HEK293 (cell line): Measurements from ENCODE around the gene TUBGCP6.

Experiments
- BCL11A ChIP-seq: fragments of 450-650 bp; formaldehyde crosslinking; IDR thresholded peaks from 2 replicates; pipeline ENCODE4 v1.5.1; 2016; ENCODE audit warnings: low read depth, missing biosample characterization, missing genetic modification characterization
- KLF1 ChIP-seq: fragments of 450-650 bp; formaldehyde crosslinking; IDR thresholded peaks from 2 replicates; pipeline ENCODE4 v1.5.1; 2016; ENCODE audit warnings: missing biosample characterization, missing genetic modification characterization
- KLF16 ChIP-seq: fragments of 450-650 bp; formaldehyde crosslinking; IDR thresholded peaks from 2 replicates; pipeline ENCODE4 v1.5.1; 2017; ENCODE audit warnings: missing biosample characterization, missing genetic modification characterization
- MYNN ChIP-seq: fragments of 450-650 bp; formaldehyde crosslinking; IDR thresholded peaks from 2 replicates; pipeline ENCODE4 v1.5.1; 2016; ENCODE audit warnings: missing biosample characterization, missing genetic modification characterization, borderline replicate concordance
- SCRT1 ChIP-seq: fragments of 450-650 bp; formaldehyde crosslinking; IDR thresholded peaks from 2 replicates; pipeline ENCODE4 v1.5.1; 2016; ENCODE audit warnings: missing biosample characterization, missing genetic modification characterization, borderline replicate concordance
- SCRT2 ChIP-seq: fragments of 450-650 bp; formaldehyde crosslinking; IDR thresholded peaks from 2 replicates; pipeline ENCODE4 v1.5.1; 2016; ENCODE audit warnings: missing biosample characterization, missing genetic modification characterization
- TRIM28 ChIP-seq: IDR thresholded peaks from 2 replicates; pipeline ENCODE4 v1.6.1; 2011; ENCODE audit warnings: low read length, control low read depth, borderline replicate concordance
- WT1 ChIP-seq: fragments of 450-650 bp; formaldehyde crosslinking; IDR thresholded peaks from 2 replicates; pipeline ENCODE4 v1.5.1; 2016; ENCODE audit warnings: missing biosample characterization, missing genetic modification characterization
- ZBTB7A ChIP-seq: fragments of 450-650 bp; formaldehyde crosslinking; IDR thresholded peaks from 2 replicates; pipeline ENCODE4 v1.5.1; 2016; ENCODE audit warnings: low read depth, missing biosample characterization, missing genetic modification characterization
- ZEB2 ChIP-seq: fragments of 450-650 bp; formaldehyde crosslinking; IDR thresholded peaks from 2 replicates; pipeline ENCODE4 v1.5.1; 2016; ENCODE audit warnings: missing biosample characterization, missing genetic modification characterization
- ZNF114 ChIP-seq: fragments of 450-650 bp; formaldehyde crosslinking; IDR thresholded peaks from 2 replicates; pipeline ENCODE4 v1.5.0; 2017; ENCODE audit warnings: missing biosample characterization, missing genetic modification characterization
- ZNF155 ChIP-seq: fragments of 450-650 bp; formaldehyde crosslinking; IDR thresholded peaks from 2 replicates; pipeline ENCODE4 v1.5.1; 2016; ENCODE audit warnings: missing biosample characterization, missing genetic modification characterization
- ZNF214 ChIP-seq: fragments of 450-650 bp; formaldehyde crosslinking; IDR thresholded peaks from 2 replicates; pipeline ENCODE4 v1.5.1; 2017; ENCODE audit warnings: missing biosample characterization, mild to moderate bottlenecking, missing genetic modification characterization, borderline replicate concordance
- ZNF324 ChIP-seq: fragments of 450-650 bp; formaldehyde crosslinking; IDR thresholded peaks from 2 replicates; pipeline ENCODE4 v1.5.1; 2016; ENCODE audit warnings: missing biosample characterization, missing genetic modification characterization
- ZNF394 ChIP-seq: fragments of 450-650 bp; formaldehyde crosslinking; IDR thresholded peaks from 2 replicates; pipeline ENCODE4 v1.5.1; 2016; ENCODE audit warnings: missing biosample characterization, missing genetic modification characterization, mild to moderate bottlenecking, moderate library complexity, borderline replicate concordance
- ZNF560 ChIP-seq: fragments of 450-650 bp; formaldehyde crosslinking; IDR thresholded peaks from 2 replicates; pipeline ENCODE4 v1.5.1; 2017; ENCODE audit warnings: missing biosample characterization, missing genetic modification characterization, borderline replicate concordance
- ZNF585B ChIP-seq: fragments of 450-650 bp; formaldehyde crosslinking; IDR thresholded peaks from 2 replicates; pipeline ENCODE4 v1.5.1; 2016; ENCODE audit warnings: missing biosample characterization, missing genetic modification characterization
- ZNF610 ChIP-seq: fragments of 450-650 bp; formaldehyde crosslinking; IDR thresholded peaks from 2 replicates; pipeline ENCODE4 v1.5.1; 2016; ENCODE audit warnings: missing biosample characterization, missing genetic modification characterization, borderline replicate concordance
- ZNF621 ChIP-seq: fragments of 450-650 bp; formaldehyde crosslinking; IDR thresholded peaks from 2 replicates; pipeline ENCODE4 v1.5.1; 2017; ENCODE audit warnings: missing biosample characterization, missing genetic modification characterization
- ZNF701 ChIP-seq: fragments of 450-650 bp; formaldehyde crosslinking; IDR thresholded peaks from 2 replicates; pipeline ENCODE4 v1.5.1; 2016; ENCODE audit warnings: missing biosample characterization, missing genetic modification characterization
- ZNF777 ChIP-seq: fragments of 450-650 bp; formaldehyde crosslinking; IDR thresholded peaks from 2 replicates; pipeline ENCODE4 v1.5.1; 2017; ENCODE audit warnings: missing biosample characterization, missing genetic modification characterization, borderline replicate concordance
- ZNF791 ChIP-seq: fragments of 450-650 bp; formaldehyde crosslinking; IDR thresholded peaks from 2 replicates; pipeline ENCODE4 v1.5.1; 2016; ENCODE audit warnings: missing biosample characterization, missing genetic modification characterization
- ZNF843 ChIP-seq: fragments of 450-650 bp; formaldehyde crosslinking; IDR thresholded peaks from 2 replicates; pipeline ENCODE4 v1.5.1; 2016; ENCODE audit warnings: missing biosample characterization, missing genetic modification characterization
- TF ChIP-seq, protein P1 (sequence below): fragments of 450-650 bp; formaldehyde crosslinking; IDR thresholded peaks from 2 replicates; pipeline ENCODE4 v1.5.1; 2016; ENCODE audit warnings: missing biosample characterization, missing genetic modification characterization
- TF ChIP-seq, protein P2 (sequence below): fragments of 450-650 bp; formaldehyde crosslinking; IDR thresholded peaks from 2 replicates; pipeline ENCODE4 v1.5.1; 2016; ENCODE audit warnings: missing biosample characterization, missing genetic modification characterization
- TF ChIP-seq, protein P3 (sequence below): fragments of 450-650 bp; formaldehyde crosslinking; IDR thresholded peaks from 2 replicates; pipeline ENCODE4 v1.5.1; 2016; ENCODE audit warnings: missing biosample characterization, missing genetic modification characterization
- TF ChIP-seq, protein P4 (sequence below): fragments of 450-650 bp; formaldehyde crosslinking; IDR thresholded peaks from 2 replicates; pipeline ENCODE4 v1.5.1; 2017; ENCODE audit warnings: missing biosample characterization, missing genetic modification characterization
- TF ChIP-seq, protein P5 (sequence below): fragments of 450-650 bp; formaldehyde crosslinking; IDR thresholded peaks from 2 replicates; pipeline ENCODE4 v1.5.1; 2016; ENCODE audit warnings: missing biosample characterization, missing genetic modification characterization

Gene TUBGCP6

DNA sequence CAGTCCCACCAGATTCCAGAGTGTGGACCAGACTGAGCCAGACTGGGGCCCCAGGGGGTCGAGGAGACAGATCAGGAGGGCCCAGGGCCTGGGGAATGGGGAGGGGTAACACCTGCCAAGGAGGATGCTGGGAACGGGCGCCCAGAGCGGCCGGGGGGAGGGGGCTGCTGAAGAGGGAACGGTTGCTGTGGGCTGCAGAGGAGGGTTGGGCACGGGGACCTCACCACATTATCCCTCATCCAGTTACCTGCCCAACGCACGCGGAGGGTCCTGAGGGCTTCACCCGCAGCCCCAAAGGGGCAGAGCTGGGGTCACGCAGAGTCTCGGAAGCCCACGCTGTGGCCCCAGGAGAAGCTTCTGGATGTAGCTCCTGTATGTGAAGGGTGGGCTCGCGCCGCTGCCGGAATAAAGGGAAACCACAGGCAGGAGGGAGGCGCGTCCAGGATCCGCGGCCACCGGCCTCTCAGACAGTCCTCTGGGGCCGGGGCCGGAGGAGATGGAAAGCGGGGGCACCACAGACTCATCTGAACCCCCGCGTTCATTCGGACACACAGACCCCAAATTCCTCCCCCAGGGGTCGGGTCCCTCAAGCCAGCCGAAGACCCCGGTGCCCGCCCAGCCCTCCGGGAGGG is 44.9 kb downstream of the TUBGCP6 start (continued):
- no peak for TF ChIP-seq ZNF114 (tag by site-specific recombination)
- TF ChIP-seq, protein P1, sequence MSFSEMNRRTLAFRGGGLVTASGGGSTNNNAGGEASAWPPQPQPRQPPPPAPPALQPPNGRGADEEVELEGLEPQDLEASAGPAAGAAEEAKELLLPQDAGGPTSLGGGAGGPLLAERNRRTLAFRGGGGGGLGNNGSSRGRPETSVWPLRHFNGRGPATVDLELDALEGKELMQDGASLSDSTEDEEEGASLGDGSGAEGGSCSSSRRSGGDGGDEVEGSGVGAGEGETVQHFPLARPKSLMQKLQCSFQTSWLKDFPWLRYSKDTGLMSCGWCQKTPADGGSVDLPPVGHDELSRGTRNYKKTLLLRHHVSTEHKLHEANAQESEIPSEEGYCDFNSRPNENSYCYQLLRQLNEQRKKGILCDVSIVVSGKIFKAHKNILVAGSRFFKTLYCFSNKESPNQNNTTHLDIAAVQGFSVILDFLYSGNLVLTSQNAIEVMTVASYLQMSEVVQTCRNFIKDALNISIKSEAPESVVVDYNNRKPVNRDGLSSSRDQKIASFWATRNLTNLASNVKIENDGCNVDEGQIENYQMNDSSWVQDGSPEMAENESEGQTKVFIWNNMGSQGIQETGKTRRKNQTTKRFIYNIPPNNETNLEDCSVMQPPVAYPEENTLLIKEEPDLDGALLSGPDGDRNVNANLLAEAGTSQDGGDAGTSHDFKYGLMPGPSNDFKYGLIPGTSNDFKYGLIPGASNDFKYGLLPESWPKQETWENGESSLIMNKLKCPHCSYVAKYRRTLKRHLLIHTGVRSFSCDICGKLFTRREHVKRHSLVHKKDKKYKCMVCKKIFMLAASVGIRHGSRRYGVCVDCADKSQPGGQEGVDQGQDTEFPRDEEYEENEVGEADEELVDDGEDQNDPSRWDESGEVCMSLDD (tag by site-specific recombination), result 0 out of 2 replicates have a peak, but pooled peaks have one; percentile 18
- no peak for TF ChIP-seq ZNF155
- TF ChIP-seq TRIM28, result no peak
- no peak for TF ChIP-seq SCRT1
- no peak for TF ChIP-seq ZNF214 (tag by site-specific recombination)
- TF ChIP-seq ZBTB7A (tag by site-specific recombination), result no peak
- TF ChIP-seq ZNF621 (tag by site-specific recombination), result no peak
- peak; percentile 45; the same call in 1 of the 2 replicates for TF ChIP-seq BCL11A (tag by site-specific recombination)
- no peak for TF ChIP-seq SCRT2 (tag by site-specific recombination)
- no peak for TF ChIP-seq MYNN
- no peak for TF ChIP-seq ZNF777 (tag by site-specific recombination)
- TF ChIP-seq WT1 (tag by site-specific recombination), result no peak
- TF ChIP-seq ZEB2 (tag by site-specific recombination), result no peak
- TF ChIP-seq, protein P2, sequence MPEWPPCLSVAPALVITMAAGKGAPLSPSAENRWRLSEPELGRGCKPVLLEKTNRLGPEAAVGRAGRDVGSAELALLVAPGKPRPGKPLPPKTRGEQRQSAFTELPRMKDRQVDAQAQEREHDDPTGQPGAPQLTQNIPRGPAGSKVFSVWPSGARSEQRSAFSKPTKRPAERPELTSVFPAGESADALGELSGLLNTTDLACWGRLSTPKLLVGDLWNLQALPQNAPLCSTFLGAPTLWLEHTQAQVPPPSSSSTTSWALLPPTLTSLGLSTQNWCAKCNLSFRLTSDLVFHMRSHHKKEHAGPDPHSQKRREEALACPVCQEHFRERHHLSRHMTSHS (tag by site-specific recombination), result no peak
- no peak for TF ChIP-seq ZNF560
- TF ChIP-seq ZNF843 (tag by site-specific recombination), result no peak
- TF ChIP-seq, protein P3, sequence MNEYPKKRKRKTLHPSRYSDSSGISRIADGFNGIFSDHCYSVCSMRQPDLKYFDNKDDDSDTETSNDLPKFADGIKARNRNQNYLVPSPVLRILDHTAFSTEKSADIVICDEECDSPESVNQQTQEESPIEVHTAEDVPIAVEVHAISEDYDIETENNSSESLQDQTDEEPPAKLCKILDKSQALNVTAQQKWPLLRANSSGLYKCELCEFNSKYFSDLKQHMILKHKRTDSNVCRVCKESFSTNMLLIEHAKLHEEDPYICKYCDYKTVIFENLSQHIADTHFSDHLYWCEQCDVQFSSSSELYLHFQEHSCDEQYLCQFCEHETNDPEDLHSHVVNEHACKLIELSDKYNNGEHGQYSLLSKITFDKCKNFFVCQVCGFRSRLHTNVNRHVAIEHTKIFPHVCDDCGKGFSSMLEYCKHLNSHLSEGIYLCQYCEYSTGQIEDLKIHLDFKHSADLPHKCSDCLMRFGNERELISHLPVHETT (tag by site-specific recombination), result no peak
- no peak for TF ChIP-seq ZNF610 (tag by site-specific recombination)
- TF ChIP-seq ZNF701, result no peak
- TF ChIP-seq KLF16 (tag by site-specific recombination), result no peak
- TF ChIP-seq KLF1 (tag by site-specific recombination), result no peak
- TF ChIP-seq, protein P4, sequence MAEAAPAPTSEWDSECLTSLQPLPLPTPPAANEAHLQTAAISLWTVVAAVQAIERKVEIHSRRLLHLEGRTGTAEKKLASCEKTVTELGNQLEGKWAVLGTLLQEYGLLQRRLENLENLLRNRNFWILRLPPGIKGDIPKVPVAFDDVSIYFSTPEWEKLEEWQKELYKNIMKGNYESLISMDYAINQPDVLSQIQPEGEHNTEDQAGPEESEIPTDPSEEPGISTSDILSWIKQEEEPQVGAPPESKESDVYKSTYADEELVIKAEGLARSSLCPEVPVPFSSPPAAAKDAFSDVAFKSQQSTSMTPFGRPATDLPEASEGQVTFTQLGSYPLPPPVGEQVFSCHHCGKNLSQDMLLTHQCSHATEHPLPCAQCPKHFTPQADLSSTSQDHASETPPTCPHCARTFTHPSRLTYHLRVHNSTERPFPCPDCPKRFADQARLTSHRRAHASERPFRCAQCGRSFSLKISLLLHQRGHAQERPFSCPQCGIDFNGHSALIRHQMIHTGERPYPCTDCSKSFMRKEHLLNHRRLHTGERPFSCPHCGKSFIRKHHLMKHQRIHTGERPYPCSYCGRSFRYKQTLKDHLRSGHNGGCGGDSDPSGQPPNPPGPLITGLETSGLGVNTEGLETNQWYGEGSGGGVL (tag by site-specific recombination), result no peak
- no peak for TF ChIP-seq ZNF394
- TF ChIP-seq ZNF324 (tag by site-specific recombination), result no peak
- TF ChIP-seq, protein P5, sequence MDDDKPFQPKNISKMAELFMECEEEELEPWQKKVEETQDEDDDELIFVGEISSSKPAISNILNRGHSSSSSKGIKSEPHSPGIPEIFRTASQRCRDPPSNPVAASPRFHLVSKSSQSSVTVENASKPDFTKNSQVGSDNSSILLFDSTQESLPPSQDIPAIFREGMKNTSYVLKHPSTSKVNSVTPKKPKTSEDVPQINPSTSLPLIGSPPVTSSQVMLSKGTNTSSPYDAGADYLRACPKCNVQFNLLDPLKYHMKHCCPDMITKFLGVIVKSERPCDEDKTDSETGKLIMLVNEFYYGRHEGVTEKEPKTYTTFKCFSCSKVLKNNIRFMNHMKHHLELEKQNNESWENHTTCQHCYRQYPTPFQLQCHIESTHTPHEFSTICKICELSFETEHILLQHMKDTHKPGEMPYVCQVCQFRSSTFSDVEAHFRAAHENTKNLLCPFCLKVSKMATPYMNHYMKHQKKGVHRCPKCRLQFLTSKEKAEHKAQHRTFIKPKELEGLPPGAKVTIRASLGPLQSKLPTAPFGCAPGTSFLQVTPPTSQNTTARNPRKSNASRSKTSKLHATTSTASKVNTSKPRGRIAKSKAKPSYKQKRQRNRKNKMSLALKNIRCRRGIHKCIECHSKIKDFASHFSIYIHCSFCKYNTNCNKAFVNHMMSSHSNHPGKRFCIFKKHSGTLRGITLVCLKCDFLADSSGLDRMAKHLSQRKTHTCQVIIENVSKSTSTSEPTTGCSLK (tag by site-specific recombination), result no peak
- TF ChIP-seq ZNF791 (tag by site-specific recombination), result no peak
- no peak for TF ChIP-seq ZNF585B (tag by site-specific recombination)
